GF-D8 (cell line): ENCODE measurements around the gene BAHCC1.

Experiments
- DNase-seq: peaks from one replicate; lab custom pipeline; 2025; lab: John Stamatoyannopoulos, UW

BAHCC1 gene

DNA sequence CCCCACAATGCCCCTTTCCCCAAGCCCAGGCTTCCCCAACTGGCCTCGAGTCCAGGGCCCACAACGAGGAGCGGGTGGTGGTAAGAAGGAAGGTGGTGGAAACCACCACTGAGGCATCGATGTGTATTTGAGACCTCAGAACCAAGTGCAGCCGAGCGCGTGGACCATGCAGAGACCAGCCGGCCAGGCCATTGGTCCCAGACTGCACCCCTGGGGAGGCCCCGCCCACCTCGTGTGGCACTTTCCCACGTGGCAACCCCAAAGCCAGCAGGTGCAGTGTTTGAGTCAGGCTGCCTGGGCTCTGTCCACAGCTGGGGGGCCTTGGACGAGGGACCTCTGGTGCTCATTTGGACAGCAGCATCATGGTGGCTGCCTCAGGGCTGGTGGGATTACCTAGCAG, 28.1 kb upstream of the BAHCC1 start:
- DNase-seq = no peak

DNA sequence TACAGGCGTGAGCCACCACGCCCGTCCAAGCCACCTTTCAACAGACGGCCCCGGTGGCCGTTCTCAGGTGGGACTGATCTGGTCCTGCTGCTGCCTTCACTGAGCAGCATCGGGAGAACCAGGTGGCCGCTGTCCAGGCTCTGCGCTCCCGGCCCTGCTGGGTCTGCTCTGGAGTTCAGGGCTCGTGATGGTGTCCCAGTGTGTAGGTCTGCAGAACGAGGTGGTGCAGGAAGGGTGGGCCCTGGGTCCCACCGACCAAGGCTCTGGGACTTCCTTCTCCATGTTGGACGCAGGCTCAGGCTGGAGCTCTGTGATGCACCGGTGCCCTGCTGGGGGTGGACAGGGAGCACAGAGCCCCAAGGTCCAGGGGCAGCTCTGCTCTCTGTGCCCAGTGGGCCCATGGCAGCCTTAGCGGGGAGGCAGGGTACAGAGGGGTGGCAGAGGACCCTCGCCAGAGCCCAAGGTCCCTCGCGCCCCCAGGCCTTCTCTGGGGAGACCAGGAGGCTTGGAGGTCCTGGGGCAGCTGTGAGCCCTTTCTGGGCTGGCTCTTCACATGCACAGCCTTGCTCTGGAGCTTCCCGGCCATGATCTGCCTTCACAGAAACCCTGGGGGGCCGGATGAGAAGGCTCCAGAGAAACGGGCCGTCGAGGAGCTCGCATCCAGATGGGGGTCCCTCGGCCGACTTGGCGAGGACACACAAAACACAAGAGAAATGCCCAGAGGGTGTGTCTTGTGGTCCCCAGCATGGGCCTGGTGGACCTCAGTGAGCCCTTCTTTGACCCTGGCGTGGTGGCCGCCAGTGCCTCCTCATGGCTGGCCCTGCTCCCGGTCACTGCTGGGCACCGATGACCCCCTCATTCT, 26.9 kb upstream of the BAHCC1 start:
- DNase-seq = no peak

- DNase-seq = no peak
These were observed 25.0 kb upstream of the BAHCC1 start for GRCh38 chr17:81370294-81370693.

- no peak for DNase-seq
These were observed 23.1 kb upstream of the BAHCC1 start for GRCh38 chr17:81371910-81372760.

GRCh38 chr17:81373536-81374160, 21.6 kb upstream of the BAHCC1 start:
- no peak for DNase-seq

DNA sequence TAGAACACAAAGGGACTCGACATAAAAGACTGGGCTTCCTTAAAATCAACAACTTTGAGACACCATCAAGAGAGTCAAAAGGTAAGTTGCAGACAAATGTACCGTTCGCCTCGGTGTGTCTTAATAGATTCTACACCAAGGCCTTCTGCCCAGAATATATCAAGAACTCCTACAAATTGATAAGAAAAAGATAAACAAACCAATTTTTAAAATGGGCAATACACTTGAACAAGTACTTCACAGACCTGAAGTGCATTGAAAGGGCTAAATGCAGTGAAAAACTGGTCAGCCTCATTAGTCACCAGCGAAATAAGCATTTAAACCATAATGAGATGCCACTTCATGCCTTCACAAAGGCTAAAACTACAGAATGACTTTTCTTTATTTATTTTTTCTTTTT, 20.4 kb upstream of the BAHCC1 start:
- no peak for DNase-seq

DNA sequence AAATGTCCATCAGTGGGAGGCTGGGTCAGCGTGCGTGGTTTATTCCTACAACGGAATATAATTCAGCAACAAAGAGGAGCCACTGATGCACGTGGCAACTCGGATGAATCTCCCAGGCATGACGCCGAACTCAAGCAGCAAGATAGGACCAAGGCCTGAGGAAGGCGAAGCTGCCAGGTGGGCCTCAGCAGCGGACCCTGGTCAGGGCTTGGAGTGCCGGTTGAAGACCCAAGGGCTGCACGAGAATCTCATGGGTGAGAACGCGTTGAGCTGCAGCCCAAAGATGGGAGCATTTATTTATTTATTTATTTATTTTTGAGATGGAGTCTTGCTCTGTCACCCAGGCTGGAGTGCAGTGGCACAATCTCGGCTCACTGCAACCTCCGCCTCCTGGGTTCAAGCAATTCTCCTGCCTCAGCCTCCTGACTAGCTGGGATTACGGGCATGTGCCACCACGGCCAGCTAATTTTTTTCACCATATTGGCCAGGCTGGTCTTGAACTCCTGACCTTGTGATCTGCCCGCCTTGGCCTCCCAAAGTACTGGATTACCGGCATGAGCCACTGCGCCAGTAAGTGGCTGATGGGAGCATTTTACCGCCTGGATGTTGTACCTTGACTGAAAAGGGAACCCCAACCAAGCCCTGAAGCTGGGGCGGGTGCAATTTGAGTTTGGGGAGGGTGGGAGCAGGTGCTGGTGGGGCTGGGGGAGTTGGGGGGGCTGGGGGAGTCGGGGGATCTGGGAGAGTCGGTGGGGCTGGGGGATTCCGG, 18.1 kb upstream of the BAHCC1 start:
- no peak for DNase-seq

DNA sequence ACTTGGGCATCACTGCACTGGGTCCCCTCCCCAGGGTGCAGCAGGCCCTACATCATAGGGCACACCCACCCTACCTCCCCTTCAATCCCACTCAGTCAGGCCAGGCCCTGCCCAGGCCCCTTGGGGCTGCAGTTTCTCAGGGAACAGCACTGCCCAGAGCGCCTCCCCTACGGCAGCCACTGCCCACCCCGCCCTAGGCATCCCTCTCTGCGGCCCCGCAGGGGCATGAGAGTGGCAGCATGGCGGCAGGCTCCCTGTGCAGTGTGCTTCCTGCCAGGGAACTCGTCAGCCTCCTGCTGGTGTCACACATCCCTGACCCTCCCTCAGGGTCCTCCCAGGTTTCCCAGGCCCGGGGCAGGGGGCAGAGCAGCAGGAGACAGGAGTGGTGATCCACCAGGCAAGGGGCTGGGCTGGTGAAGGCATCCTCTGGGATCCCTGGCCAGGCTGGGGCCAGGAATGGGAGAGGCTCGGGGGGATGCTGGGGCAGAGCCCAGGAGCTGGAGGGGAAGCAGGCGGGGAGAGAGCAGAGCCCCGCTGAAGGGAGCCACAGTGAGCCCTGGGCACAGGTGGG, 16.2 kb upstream of the BAHCC1 start:
- no peak for DNase-seq

DNA sequence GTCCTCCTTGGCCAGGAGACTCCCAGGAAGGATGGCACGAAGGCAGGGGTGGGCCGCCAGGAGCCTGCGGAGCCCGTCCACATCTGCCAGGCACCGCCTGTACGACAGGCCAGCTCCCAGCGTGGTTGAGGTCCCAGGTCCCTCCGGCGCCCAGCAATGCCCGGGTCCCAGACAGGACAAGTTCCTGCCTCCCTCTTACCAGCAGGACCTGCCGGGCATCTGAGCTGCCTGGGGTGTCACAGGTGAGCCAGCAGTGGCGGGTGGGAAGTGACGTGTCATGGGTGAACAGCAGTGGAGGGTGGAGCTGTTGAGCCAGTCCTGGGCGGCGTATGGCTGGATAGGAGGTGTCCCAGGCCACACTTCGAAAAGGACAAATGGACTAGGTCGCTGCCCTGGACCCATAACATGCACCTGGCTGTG, 15.7 kb upstream of the BAHCC1 start:
- no peak for DNase-seq

DNA sequence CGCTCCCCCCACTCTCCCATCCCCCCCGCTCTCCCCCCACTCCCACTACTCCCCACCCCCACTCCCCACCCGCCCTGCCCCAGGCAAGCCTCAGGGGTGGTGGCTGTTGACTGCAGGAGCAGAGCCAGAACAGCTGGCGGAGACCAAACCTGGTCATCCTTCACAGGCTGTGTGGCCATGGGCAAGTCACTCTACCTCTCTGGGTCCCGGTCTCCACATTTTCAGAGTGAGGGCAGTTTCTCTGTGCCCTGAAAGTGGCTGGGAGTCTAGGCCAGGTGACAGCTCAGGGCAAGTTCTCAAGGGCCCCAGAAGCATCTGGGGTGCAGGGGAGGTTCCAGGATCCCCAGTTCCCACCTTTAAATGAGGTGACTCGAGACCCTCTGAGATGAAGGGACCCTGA, 15.1 kb upstream of the BAHCC1 start:
- no peak for DNase-seq

DNA sequence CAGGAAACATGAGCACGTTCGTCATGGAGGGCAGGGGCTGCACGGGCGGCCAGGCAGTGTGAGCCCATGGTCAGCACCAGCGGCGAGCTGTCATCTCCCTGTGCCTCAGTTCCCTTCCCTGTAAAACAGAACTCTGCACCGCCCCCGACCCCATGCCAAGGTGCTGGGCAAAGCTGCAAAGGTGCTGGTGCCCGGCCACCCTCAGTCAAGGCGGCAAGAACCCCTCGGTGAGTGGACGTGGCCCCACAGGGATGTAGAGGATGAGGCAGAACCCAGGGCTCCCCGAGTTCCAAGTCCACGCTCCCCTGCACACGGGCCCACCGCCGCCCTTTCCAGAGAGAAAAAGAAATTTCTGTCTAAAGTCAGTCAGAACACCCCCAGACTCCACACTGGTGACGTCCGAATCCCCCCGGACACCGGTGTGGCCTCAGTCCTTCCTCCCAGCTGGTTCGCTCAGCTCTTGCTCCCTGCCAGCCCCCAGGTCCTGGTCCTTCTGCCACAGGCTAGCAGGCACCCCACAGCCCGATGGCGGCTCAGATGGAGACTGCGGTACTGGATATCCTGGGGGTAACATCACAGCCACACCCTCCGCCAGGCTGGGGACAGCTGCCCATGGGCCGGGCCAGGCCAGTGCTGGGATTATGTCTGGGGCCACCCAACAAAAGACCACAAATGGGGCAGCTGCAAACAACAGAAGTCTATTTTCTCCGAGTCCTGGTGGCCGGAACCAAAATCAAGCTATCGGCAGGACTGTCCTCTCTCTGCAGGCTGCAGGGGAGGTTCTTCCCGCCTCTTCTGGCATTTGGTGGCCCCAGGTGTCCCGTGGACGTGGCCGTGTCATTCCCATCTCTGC, 14.4 kb upstream of the BAHCC1 start:
- DNase-seq = no peak

- no peak for DNase-seq
These were observed 13.4 kb upstream of the BAHCC1 start for GRCh38 chr17:81381632-81382577.

- no peak for DNase-seq
These were observed 12.4 kb upstream of the BAHCC1 start for GRCh38 chr17:81382851-81383250.

- DNase-seq = no peak
These were observed 11.5 kb upstream of the BAHCC1 start for GRCh38 chr17:81383504-81384421.

GRCh38 chr17:81384929-81385319, 10.3 kb upstream of the BAHCC1 start:
- no peak for DNase-seq

DNA sequence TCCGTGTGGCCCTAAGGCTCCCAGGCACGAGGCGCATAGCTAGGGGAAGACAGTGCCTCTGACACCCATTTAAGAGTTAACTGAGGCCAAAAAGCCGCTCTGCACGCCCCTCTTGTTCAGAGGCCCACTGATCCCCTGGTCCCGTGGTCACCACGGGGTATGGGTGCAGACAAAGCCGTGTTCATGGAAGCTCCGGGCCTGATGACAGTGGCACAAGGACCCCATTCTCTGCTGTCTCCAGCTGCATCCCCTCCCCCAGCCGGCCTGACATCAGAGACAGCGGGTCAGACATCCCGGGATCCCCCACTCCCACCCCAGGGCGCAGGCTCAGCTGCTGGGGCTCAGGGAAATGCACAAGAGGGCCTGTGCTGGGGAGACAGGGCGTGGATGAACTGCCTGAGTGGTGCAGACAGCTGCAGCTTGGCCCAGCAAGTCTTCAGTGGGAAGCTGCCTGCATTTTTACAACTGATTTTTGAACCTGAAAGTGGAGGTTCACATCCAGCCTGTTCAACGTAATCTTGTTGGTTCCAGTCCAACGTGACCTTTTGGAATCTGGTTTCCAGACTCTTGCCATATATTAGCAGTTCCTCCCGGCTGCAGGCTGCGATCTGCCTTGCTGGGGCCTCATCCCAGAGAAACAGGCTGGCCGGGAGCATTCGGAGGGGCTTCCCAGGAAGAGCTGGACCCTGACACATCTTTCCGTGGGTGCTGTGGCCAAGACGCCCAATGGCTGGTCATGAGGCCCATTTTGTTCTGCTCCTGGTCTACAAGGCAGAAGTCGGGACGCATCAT, 9.7 kb upstream of the BAHCC1 start:
- DNase-seq = no peak

DNA sequence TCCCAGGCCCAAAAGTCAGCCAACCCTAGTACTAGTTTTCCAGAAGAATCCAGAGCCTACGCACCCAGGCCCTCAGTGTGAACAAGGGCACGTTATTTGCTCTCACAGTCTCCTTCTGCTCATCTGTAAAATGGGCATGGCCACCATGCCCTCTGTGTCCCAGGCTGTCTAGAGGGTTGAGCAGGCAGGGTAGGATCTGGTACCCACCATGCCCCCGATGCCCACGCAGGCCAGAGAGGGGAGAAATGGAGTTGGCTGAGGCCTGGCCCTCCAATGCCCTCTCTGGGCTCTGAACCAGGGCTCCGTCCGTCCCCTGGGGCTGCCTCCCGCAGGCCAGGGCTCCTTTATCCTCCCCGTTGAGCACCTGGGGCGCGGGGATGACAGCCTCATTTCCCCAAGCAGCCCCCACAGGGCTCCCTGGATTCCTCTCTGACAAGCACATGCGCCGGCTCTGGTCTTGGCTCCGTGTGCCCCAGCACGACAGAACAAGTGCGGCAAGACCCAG, 9.1 kb upstream of the BAHCC1 start:
- no peak for DNase-seq
